Transverse colon (tissue), 4 donors: Measurements from ENCODE around the gene PCNX2. TPM values are rescaled to one million over a fixed set of nuclear protein-coding genes. Genes with fewer than 3 reads are reported as not detected.
"Not testable (repeated sequence)": the region's sequence is repeated elsewhere in the genome, so short reads cannot be mapped to it uniquely, and the experiment has no call there.

Experiments used
- DNase-seq: peaks from one replicate; pipeline ENCODE4 v3.0.0-alpha.2; 2019
- H3K27ac ChIP-seq, 4 donors: fragments of 200-600 bp; sonication (generic); 2 replicates each; pipeline ENCODE4 v1.5.1; 2016 to 2018; ENCODE audit warnings: inconsistent platforms in 4 of 4
- H3K27me3 ChIP-seq: fragments of 200-600 bp; sonication (generic); 2 replicates; pipeline ENCODE4 v1.5.1; 2017; ENCODE audit warnings: inconsistent platforms
- H3K36me3 ChIP-seq, 4 donors: fragments of 200-600 bp; sonication (generic); 2 replicates each; pipeline ENCODE4 v1.5.1; 2017 to 2019; ENCODE audit warnings: inconsistent platforms in 4 of 4
- H3K4me1 ChIP-seq, 4 donors: fragments of 200-600 bp; sonication (generic); 2 replicates each; pipeline ENCODE4 v1.5.1; 2017 to 2020; ENCODE audit warnings: inconsistent platforms in 4 of 4
- H3K4me3 ChIP-seq, 4 donors: fragments of 200-600 bp; sonication (generic); 1 replicate in 1 of 4; 2 replicates in 3 of 4; pipeline versions ENCODE4 v1.5.1 to v1.6.1; 2017 to 2019; ENCODE audit warnings: inconsistent platforms in 4 of 4
- H3K9me3 ChIP-seq, 2 donors: fragments of 200-600 bp; sonication (generic); 2 replicates each; pipeline ENCODE4 v1.5.1; 2017 to 2019; ENCODE audit warnings: inconsistent platforms in 2 of 2
- EP300 ChIP-seq: sonication (generic); formaldehyde crosslinking; IDR thresholded peaks from one replicate; pipeline ENCODE4 v1.6.1; 2017; ENCODE audit warnings: antibody characterized with exemption, low read depth
- POLR2A ChIP-seq: fragments of 450-650 bp; IDR thresholded peaks from one replicate; pipeline ENCODE4 v1.6.1; 2016; ENCODE audit warnings: antibody characterized with exemption, mild to moderate bottlenecking, moderate library complexity
- POLR2AphosphoS5 ChIP-seq, 3 donors: sonication (generic); formaldehyde crosslinking; IDR thresholded peaks; one replicate each; pipeline ENCODE4 v1.6.1; 2016; ENCODE audit warnings: antibody characterized with exemption in 3 of 3
- WGBS, 2 donors: methylation state at CpG; one replicate each; pipeline ENCODE4 v1.1.5; 2018; ENCODE audit warnings: low coverage in 1 of 2; 5-methylcytosine and 5-hydroxymethylcytosine counted together
- in situ Hi-C, 4 donors: fragments of 200-750 bp; cut with MboI; loops; one replicate each; pipeline versions ENCODE4 v1.15.0 to v1.15.1; 2017; ENCODE audit warnings: low sequenced_read_pairs in 3 of 4, low pct_ligation_motif_present in 1 of 4, low pct_unique_long_range_greater_than_20kb in 1 of 4
- intact Hi-C: fragments of 100-400 bp; cut with DNase I; formaldehyde crosslinking; loops from one replicate; pipeline ENCODE4 v1.15.1; 2023; ENCODE audit warnings: low total_unique reads
- total RNA-seq, 4 donors: library from RNA; depleted of rRNA; stranded (reverse); fragments of >200 nt; gene quantifications; one replicate each; pipeline ENCODE4 v1.1.0, GENCODE V29; 2016
- TF ChIP-seq, protein P1 (sequence below), 5 experiments: fragments of 200-600 bp in 3 of 5; fragments of 450-650 bp in 2 of 5; sonication (generic) in 3 of 5; IDR thresholded peaks; 1 replicate in 2 of 5; 2 replicates in 3 of 5; pipeline ENCODE4 v1.5.1; 2016 to 2017; ENCODE audit warnings: antibody characterized with exemption in 5 of 5, inconsistent platforms in 3 of 5, mild to moderate bottlenecking in 2 of 5, moderate library complexity in 1 of 5

PCNX2 gene
- total RNA-seq, 4 donors from 2014 or later, result 6.8 to 518 (median 11.8) TPM

DNA sequence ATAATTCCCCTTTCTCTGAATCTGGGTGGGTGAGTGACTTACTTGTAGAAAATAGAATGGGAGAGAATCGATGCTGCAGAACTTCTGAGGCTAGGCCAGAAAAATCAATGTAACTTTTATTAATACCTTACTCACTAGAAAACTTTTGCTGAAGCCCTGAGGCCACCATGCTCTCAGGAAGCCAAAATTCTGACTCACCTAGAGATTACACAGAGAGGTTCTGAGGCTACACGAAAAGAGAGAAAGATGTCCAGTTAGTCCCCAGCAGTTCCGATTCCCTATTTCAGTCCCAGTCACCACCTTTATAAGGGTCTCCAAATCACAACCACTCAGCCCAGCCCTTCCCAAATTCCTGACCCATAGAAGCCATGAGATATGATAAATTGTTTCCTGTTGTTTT lies 210.0 kb downstream of the PCNX2 start:
- in situ Hi-C loops, result no loop called here
- H3K9me3 ChIP-seq, result no peaks in the 10 kb centered on the region
- intact Hi-C loops, result no loop called here
- H3K4me3 ChIP-seq, result no peak overlapping the region
- WGBS, 2 donors, result 97 to 100% methylated on average over 2 to 3 of the region's 3 CpGs
- no peaks in the 10 kb centered on the region for H3K27me3 ChIP-seq
- TF ChIP-seq POLR2AphosphoS5 (IDR thresholded peaks at IDR 0.05) (no peak), EP300 (no peak), POLR2A (no peak)
- TF ChIP-seq, protein P1, sequence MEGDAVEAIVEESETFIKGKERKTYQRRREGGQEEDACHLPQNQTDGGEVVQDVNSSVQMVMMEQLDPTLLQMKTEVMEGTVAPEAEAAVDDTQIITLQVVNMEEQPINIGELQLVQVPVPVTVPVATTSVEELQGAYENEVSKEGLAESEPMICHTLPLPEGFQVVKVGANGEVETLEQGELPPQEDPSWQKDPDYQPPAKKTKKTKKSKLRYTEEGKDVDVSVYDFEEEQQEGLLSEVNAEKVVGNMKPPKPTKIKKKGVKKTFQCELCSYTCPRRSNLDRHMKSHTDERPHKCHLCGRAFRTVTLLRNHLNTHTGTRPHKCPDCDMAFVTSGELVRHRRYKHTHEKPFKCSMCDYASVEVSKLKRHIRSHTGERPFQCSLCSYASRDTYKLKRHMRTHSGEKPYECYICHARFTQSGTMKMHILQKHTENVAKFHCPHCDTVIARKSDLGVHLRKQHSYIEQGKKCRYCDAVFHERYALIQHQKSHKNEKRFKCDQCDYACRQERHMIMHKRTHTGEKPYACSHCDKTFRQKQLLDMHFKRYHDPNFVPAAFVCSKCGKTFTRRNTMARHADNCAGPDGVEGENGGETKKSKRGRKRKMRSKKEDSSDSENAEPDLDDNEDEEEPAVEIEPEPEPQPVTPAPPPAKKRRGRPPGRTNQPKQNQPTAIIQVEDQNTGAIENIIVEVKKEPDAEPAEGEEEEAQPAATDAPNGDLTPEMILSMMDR (IDR thresholded peaks at IDR 0.05), result no peak
- H3K4me1 ChIP-seq, result no peaks in the 10 kb centered on the region
- DNase-seq, result no peak
- H3K27ac ChIP-seq, result no peak overlapping the region
- no peaks in the 10 kb centered on the region for H3K36me3 ChIP-seq

DNA sequence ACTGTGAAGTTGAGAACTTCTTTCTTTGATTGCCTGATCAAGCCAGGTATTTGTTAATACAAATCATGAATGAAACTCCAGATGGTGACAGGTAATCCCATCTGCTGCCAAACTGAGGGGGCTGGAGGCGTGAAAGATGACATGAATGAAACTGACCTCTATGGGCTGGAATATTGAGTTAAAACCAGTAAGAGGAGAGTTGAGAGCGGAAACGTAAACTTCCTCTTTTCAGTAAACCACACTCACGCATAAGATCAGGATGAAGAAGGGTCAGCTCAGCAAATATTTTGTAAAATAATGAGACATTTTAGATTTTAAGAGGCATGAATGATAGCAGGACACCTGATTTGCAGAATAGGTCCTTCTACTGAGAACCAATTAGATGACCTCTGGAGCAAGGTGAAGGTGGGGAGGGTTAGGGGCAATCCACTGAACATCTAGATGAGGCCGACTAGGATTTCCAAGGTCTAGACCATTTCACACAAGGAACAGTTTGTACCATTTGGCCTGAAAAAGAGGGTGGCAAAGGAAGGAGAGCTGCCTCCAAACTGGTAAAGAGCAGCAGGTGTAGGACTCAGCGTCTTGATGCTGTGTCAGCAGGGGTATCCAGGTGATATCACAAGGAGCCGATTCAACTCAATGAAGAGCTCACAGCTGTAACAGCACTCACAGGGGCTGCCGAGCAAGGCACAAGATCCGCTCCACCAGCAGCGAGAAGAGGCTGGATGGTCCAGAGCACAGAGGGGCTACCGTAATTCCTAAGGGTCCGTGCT lies 212.6 kb downstream of the PCNX2 start:
- no peak for DNase-seq
- Histone ChIP-seq H3K27me3 (no peaks in the 10 kb centered on the region), H3K27ac (no peak overlapping the region), H3K9me3 (no peaks in the 10 kb centered on the region), H3K4me1 (no peaks in the 10 kb centered on the region), H3K36me3 (no peaks in the 10 kb centered on the region), H3K4me3 (no peak overlapping the region)
- 87 to 93% methylated on average over 2 to 12 of the region's 12 CpGs for WGBS, 2 donors
- intact Hi-C loops, result no loop called here
- TF ChIP-seq POLR2A, result no peak
- TF ChIP-seq, protein P1 (IDR thresholded peaks at IDR 0.05), result no peak
- TF ChIP-seq EP300, result no peak
- no peak for TF ChIP-seq POLR2AphosphoS5 (IDR thresholded peaks at IDR 0.05)
- in situ Hi-C loops, result no loop called here

DNA sequence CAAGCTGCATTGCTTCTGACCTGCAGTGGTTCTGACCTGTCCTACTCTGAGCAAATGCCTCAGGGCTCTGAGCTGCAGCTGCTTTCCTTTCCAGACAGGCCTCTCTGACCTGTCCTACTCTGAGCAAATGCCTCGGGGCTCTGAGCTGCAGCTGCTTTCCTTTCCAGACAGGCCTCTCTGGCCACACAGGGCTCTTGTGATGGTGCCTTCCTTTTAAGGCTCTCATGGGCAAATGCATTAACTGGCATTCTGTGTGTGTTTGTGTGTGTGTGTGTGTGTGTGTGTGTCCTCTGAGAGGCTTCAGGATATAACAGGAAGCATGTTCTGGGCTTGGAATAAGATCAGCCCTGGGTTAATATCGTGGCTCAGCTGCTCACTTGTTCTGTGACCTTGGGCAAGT lies 213.8 kb downstream of the PCNX2 start:
- in situ Hi-C loops (no loop called here), intact Hi-C loops (no loop called here)
- H3K9me3 ChIP-seq, result no peaks in the 10 kb centered on the region
- TF ChIP-seq POLR2A, result no peak
- TF ChIP-seq, protein P1 (IDR thresholded peaks at IDR 0.05), result no peak
- TF ChIP-seq POLR2AphosphoS5 (IDR thresholded peaks at IDR 0.05), result no peak
- no peak for TF ChIP-seq EP300
- WGBS, 2 donors, result 42 to 60% methylated on average over 1 to 2 of the region's 2 CpGs
- no peak overlapping the region for H3K27ac ChIP-seq
- DNase-seq, result no peak
- no peak overlapping the region for H3K4me3 ChIP-seq
- H3K36me3 ChIP-seq, result no peaks in the 10 kb centered on the region
- no peaks in the 10 kb centered on the region for H3K4me1 ChIP-seq
- no peaks in the 10 kb centered on the region for H3K27me3 ChIP-seq

DNA sequence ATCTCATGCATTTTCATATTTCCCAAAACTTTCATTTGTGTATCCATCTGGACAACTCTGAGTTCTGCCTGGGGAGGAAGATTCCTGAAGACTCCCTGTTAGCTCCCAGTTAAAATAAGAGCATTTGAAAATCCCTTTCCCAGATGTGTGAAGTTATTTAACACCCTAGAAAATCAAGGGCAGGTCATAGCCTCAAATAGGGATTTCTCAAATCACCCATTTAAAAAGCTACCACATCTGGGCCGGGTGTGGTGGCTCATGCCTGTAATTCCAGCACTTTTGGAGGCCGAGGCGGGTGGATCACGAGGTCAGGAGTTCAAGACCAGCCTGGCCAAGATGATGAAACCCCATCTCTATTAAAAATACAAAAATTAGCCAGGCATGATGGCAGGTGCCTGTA lies 214.7 kb downstream of the PCNX2 start:
- in situ Hi-C loops, intact Hi-C loops, H3K4me1 ChIP-seq, H3K27me3 ChIP-seq, H3K9me3 ChIP-seq, H3K4me3 ChIP-seq, H3K36me3 ChIP-seq, H3K27ac ChIP-seq, DNase-seq: not testable (repeated sequence)
- 79 to 96% methylated on average over 4 of the region's 4 CpGs for WGBS, 2 donors

DNA sequence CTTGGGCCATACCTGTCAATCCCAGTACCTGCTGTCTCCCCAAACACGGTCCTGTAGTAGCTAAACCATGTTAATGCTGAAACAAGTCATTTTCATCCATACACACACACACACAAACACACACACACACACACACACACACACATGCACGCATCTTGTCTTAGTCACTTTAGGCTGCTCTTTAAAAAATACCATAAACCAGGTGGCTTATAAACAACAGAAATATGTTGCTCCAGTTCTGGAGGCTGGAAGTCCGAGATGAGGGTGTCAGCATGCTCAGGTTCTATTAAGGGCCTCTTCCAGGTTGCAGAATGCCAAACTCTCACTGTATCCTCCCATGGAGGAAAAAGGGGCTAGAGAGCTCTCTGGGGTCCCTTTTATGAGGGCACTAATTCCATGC lies 215.2 kb downstream of the PCNX2 start:
- 89 to 93% methylated on average over 3 of the region's 3 CpGs for WGBS, 2 donors
- TF ChIP-seq POLR2A (no peak), EP300 (no peak)
- TF ChIP-seq, protein P1 (IDR thresholded peaks at IDR 0.05), result no peak

More for the DNA sequence above, 215.2 kb downstream of the PCNX2 start:
- no peaks in the 10 kb centered on the region for H3K9me3 ChIP-seq
- intact Hi-C loops, result no loop called here
- no peaks in the 10 kb centered on the region for H3K27me3 ChIP-seq
- in situ Hi-C loops, result no loop called here
- no peak overlapping the region for H3K27ac ChIP-seq
- H3K36me3 ChIP-seq, result no peaks in the 10 kb centered on the region
- DNase-seq, result no peak
- no peaks in the 10 kb centered on the region for H3K4me1 ChIP-seq
- no peak overlapping the region for H3K4me3 ChIP-seq
